IMR-90 (cell line): Measurements from ENCODE around the gene ZNF71. TPM values are rescaled to one million over a fixed set of nuclear protein-coding genes. Genes with fewer than 3 reads are reported as not detected.

ENCODE experiments used
- ATAC-seq: fragments of 200-7000 bp; cut with Tn5 transposase; 2 replicates; pipeline ENCODE4 v1.9.1; 2020; ENCODE audit warnings: low read depth, mild to moderate bottlenecking, moderate library complexity
- BruUV-seq: library from RNA; stranded (reverse); fragments of 400-500 nt; replicated peaks from 2 replicates; lab custom pipeline; 2021; lab: Mats Ljungman, UMichigan
- CTCF ChIA-PET: fragments of 300-600 bp; formaldehyde crosslinking; extraction: SDS; loops from one replicate; lab custom pipeline; 2021; ENCODE audit warnings: antibody characterized with exemption; lab: Yijun Ruan, JAX
- POLR2A ChIA-PET: fragments of 300-600 bp; sonication (Branson Sonifier 250); formaldehyde crosslinking; loops from one replicate; lab custom pipeline; 2022; ENCODE audit warnings: antibody characterized with exemption; ENCODE audit not compliant: unreplicated experiment; lab: Charles Lee
- DNase-seq: peaks from one replicate; pipeline ENCODE4 v3.0.0; 2013
- H2AFZ ChIP-seq: replicated peaks from 2 replicates; pipeline ENCODE3; 2013; ENCODE audit warnings: low read length, mild to moderate bottlenecking; ENCODE audit not compliant: poor library complexity
- H2AK5ac ChIP-seq: 2 replicates; pipeline ENCODE4 v1.6.1; 2013; ENCODE audit warnings: low read depth, low read length, inconsistent platforms
- H2AK9ac ChIP-seq: replicated peaks from 2 replicates; pipeline ENCODE3; 2013; ENCODE audit warnings: mild to moderate bottlenecking, low read depth, low read length, moderate library complexity; ENCODE audit not compliant: poor library complexity
- H2BK120ac ChIP-seq: 2 replicates; pipeline ENCODE4 v1.6.1; 2013; ENCODE audit warnings: low read depth, low read length, inconsistent platforms
- H2BK15ac ChIP-seq: 3 replicates; pipeline ENCODE4 v1.6.1; 2013; ENCODE audit warnings: low read depth, low read length, inconsistent platforms
- H2BK20ac ChIP-seq: 2 replicates; pipeline ENCODE4 v1.6.1; 2013; ENCODE audit warnings: low read depth, mild to moderate bottlenecking, inconsistent platforms, low read length, moderate library complexity
- H2BK5ac ChIP-seq: 2 replicates; pipeline ENCODE4 v1.6.1; 2013; ENCODE audit warnings: mild to moderate bottlenecking, low read depth, low read length, inconsistent platforms; ENCODE audit not compliant: poor library complexity, severe bottlenecking
- H3K14ac ChIP-seq: replicated peaks from 2 replicates; pipeline ENCODE4 v1.6.1; 2013; ENCODE audit warnings: low read depth, low read length, inconsistent platforms
- H3K18ac ChIP-seq: 2 replicates; pipeline ENCODE4 v1.6.1; 2013; ENCODE audit warnings: low read depth, low read length, control low read depth
- H3K23ac ChIP-seq: 2 replicates; pipeline ENCODE4 v1.6.1; 2013; ENCODE audit warnings: low read depth, low read length, inconsistent platforms
- H3K27ac ChIP-seq: 2 replicates; pipeline ENCODE4 v1.5.1; 2013; ENCODE audit warnings: mild to moderate bottlenecking, control low read depth, low read length; ENCODE audit not compliant: insufficient read depth
- H3K27me3 ChIP-seq: 2 replicates; pipeline ENCODE4 v1.6.1; 2013; ENCODE audit warnings: low read length; ENCODE audit not compliant: control insufficient read depth, insufficient read depth
- H3K36me3 ChIP-seq: 2 replicates; pipeline ENCODE4 v1.6.1; 2013; ENCODE audit warnings: low read length, mixed read lengths; ENCODE audit not compliant: control insufficient read depth, insufficient read depth
- H3K4ac ChIP-seq: 2 replicates; pipeline ENCODE4 v1.6.1; 2013; ENCODE audit warnings: low read depth, low read length, inconsistent platforms
- H3K4me1 ChIP-seq: 2 replicates; pipeline ENCODE4 v1.6.1; 2013; ENCODE audit warnings: low read length, mixed read lengths; ENCODE audit not compliant: control insufficient read depth, insufficient read depth
- H3K4me2 ChIP-seq: 2 replicates; pipeline ENCODE4 v1.6.1; 2013; ENCODE audit warnings: low read depth, mild to moderate bottlenecking, control low read depth, low read length, moderate library complexity
- H3K4me3 ChIP-seq: 2 replicates; pipeline ENCODE4 v1.5.1; 2013; ENCODE audit warnings: low read depth, mild to moderate bottlenecking, control low read depth, low read length, moderate library complexity; ENCODE audit not compliant: insufficient read depth
- H3K56ac ChIP-seq: 2 replicates; pipeline ENCODE4 v1.6.1; 2013; ENCODE audit warnings: low read length, inconsistent platforms; ENCODE audit not compliant: insufficient read depth; ENCODE audit errors: extremely low read depth
- H3K79me1 ChIP-seq, 2 experiments: 2 replicates each; pipeline ENCODE4 v1.6.1; 2013; ENCODE audit warnings: low read length in 2 of 2, inconsistent platforms in 1 of 2, low read depth in 1 of 2
- H3K9ac ChIP-seq: 2 replicates; pipeline ENCODE4 v1.6.1; 2013; ENCODE audit warnings: low read depth, low read length, control low read depth
- H3K9me1 ChIP-seq: 2 replicates; pipeline ENCODE4 v1.6.1; 2013; ENCODE audit warnings: low read length, inconsistent platforms; ENCODE audit not compliant: insufficient read depth
- H3K9me3 ChIP-seq: 2 replicates; pipeline ENCODE4 v1.6.1; 2013; ENCODE audit warnings: low read length; ENCODE audit not compliant: control insufficient read depth, insufficient read depth
- H4K20me1 ChIP-seq: 2 replicates; pipeline ENCODE4 v1.6.1; 2013; ENCODE audit warnings: low read length, inconsistent platforms; ENCODE audit not compliant: insufficient read depth
- H4K5ac ChIP-seq: 2 replicates; pipeline ENCODE4 v1.6.1; 2013; ENCODE audit warnings: mild to moderate bottlenecking, low read depth, low read length, control low read depth
- H4K8ac ChIP-seq, 2 experiments: 2 replicates each; pipeline ENCODE4 v1.6.1; 2013; ENCODE audit warnings: low read depth in 2 of 2, low read length in 2 of 2, control low read depth in 1 of 2, inconsistent platforms in 1 of 2
- H4K91ac ChIP-seq: 2 replicates; pipeline ENCODE4 v1.6.1; 2013; ENCODE audit warnings: low read depth, low read length, inconsistent platforms; ENCODE audit not compliant: insufficient read depth
- BHLHE40 ChIP-seq: fragments of 150-350 bp; IDR thresholded peaks from 2 replicates; pipeline ENCODE4 v1.6.1; 2016; ENCODE audit warnings: mild to moderate bottlenecking, low read depth, low read length
- CEBPB ChIP-seq: IDR thresholded peaks from 2 replicates; pipeline ENCODE4 v1.6.1; 2012; ENCODE audit warnings: low read depth, low read length, improper control_type of control experiment
- CHD1 ChIP-seq: IDR thresholded peaks from 2 replicates; pipeline ENCODE4 v1.6.1; 2012; ENCODE audit warnings: low read depth, low read length, improper control_type of control experiment
- FOS ChIP-seq: fragments of 150-350 bp; IDR thresholded peaks from 2 replicates; pipeline ENCODE4 v1.6.1; 2016; ENCODE audit warnings: low read depth, low read length
- MAFK ChIP-seq: IDR thresholded peaks from 2 replicates; pipeline ENCODE4 v1.6.1; 2012; ENCODE audit warnings: low read depth, low read length, improper control_type of control experiment
- MAZ ChIP-seq: IDR thresholded peaks from 2 replicates; pipeline ENCODE4 v1.6.1; 2012; ENCODE audit warnings: low read depth, mild to moderate bottlenecking, low read length, improper control_type of control experiment, moderate library complexity, borderline replicate concordance
- NFE2L2 ChIP-seq: fragments of 150-350 bp; IDR thresholded peaks from 2 replicates; pipeline ENCODE4 v1.6.1; 2016; ENCODE audit warnings: low read depth, mild to moderate bottlenecking, low read length
- RCOR1 ChIP-seq: IDR thresholded peaks from 2 replicates; pipeline ENCODE4 v1.6.1; 2012; ENCODE audit warnings: mild to moderate bottlenecking, low read length, improper control_type of control experiment; ENCODE audit not compliant: insufficient replicate concordance
- WGBS, 2 experiments: methylation state at CpG; one replicate each; pipeline versions ENCODE4 v1.1.5 to v1.1.7; 2013; ENCODE audit warnings: missing lambda C conversion rate in 2 of 2; ENCODE audit not compliant: insufficient read length in 1 of 2; ENCODE audit errors: extremely low coverage in 2 of 2; 5-methylcytosine and 5-hydroxymethylcytosine counted together
- dilution Hi-C: fragments of 300-500 bp; cut with HindIII; formaldehyde crosslinking; loops from one replicate; pipeline ENCODE4 v1.14.3; 2018; ENCODE audit warnings: low sequenced_read_pairs; ENCODE audit not compliant: unreplicated experiment
- in situ Hi-C: fragments of 300-500 bp; cut with MboI; formaldehyde crosslinking; loops from 3 replicates; pipeline ENCODE4 v1.14.3; 2019; ENCODE audit warnings: low sequenced_read_pairs, inconsistent platforms, mixed read lengths
- intact Hi-C: fragments of 100-400 bp; cut with micrococcal nuclease; formaldehyde crosslinking; loops from 2 replicates; pipeline ENCODE4 v1.10.0; 2022
- polyA plus RNA-seq, 3 experiments: library from polyadenylated mRNA; depleted of rRNA; stranded (reverse); fragments of >200 nt; gene quantifications; 2 replicates each; pipeline ENCODE4 v1.2.3, GENCODE V29; 2012; ENCODE audit warnings: low replicate concordance in 1 of 3
- total RNA-seq: library from RNA; depleted of rRNA; stranded (reverse); fragments of >200 nt; gene quantifications from 2 replicates; pipeline ENCODE4 v1.2.3, GENCODE V29; 2012
- TF ChIP-seq, protein P1 (sequence below): fragments of 150-350 bp; IDR thresholded peaks from 2 replicates; pipeline ENCODE4 v1.6.1; 2016; ENCODE audit warnings: low read depth, mild to moderate bottlenecking, low read length, moderate library complexity, borderline replicate concordance

The ZNF71 gene
- total and polyA plus RNA-seq, 2 of the 4 experiments (the other 2 are of a cell fraction), result 7.9 to 9.3 TPM

GRCh38 chr19:56625708-56626107, 30.6 kb downstream of the ZNF71 start:
- no peak overlapping the region for H2BK15ac ChIP-seq
- POLR2A ChIA-PET, result no interaction called here
- TF ChIP-seq MAFK, result no peak
- no peak for TF ChIP-seq MAZ
- no peak for TF ChIP-seq CEBPB
- no peak for TF ChIP-seq BHLHE40
- no peak for TF ChIP-seq NFE2L2
- no peak for TF ChIP-seq CHD1
- TF ChIP-seq, protein P1, sequence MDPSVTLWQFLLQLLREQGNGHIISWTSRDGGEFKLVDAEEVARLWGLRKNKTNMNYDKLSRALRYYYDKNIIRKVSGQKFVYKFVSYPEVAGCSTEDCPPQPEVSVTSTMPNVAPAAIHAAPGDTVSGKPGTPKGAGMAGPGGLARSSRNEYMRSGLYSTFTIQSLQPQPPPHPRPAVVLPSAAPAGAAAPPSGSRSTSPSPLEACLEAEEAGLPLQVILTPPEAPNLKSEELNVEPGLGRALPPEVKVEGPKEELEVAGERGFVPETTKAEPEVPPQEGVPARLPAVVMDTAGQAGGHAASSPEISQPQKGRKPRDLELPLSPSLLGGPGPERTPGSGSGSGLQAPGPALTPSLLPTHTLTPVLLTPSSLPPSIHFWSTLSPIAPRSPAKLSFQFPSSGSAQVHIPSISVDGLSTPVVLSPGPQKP, result no peak
- no peak for TF ChIP-seq FOS
- TF ChIP-seq RCOR1, result no peak
- no peaks in the 10 kb centered on the region for H4K20me1 ChIP-seq
- H3K27me3 ChIP-seq, result no peaks in the 10 kb centered on the region
- no peak overlapping the region for H4K91ac ChIP-seq
- intact Hi-C loops, result no loop called here
- H3K9me3 ChIP-seq, result peaks cover 72% of the 10 kb centered on the region
- H3K4me3 ChIP-seq, result no peak overlapping the region
- no peak overlapping the region for H4K5ac ChIP-seq
- dilution Hi-C loops, result no loop called here
- H3K56ac ChIP-seq, result no peak overlapping the region
- in situ Hi-C loops, result no loop called here
- no peak overlapping the region for H3K18ac ChIP-seq
- DNase-seq (no peak), ATAC-seq (no peak)
- no peak overlapping the region for H2BK120ac ChIP-seq
- H3K9ac ChIP-seq, result no peak overlapping the region
- no peak overlapping the region for H2BK20ac ChIP-seq
- 100% methylated on average over 2 of the region's 9 CpGs; no CpG with 5 or more reads in 1 of the 2 experiments for WGBS, 2 experiments
- no peaks in the 10 kb centered on the region for H3K4me1 ChIP-seq
- no peak overlapping the region for H2AK5ac ChIP-seq
- H4K8ac ChIP-seq, result no peak overlapping the region
- CTCF ChIA-PET, result no interaction called here
- no TSS peak for BruUV-seq
- H3K79me1 ChIP-seq, result peaks cover 0 to 4% of the 10 kb centered on the region in 2 experiments; a peak in 1 of 4 replicates
- no peak overlapping the region for H3K27ac ChIP-seq
- H3K23ac ChIP-seq, result no peak overlapping the region
- H2BK5ac ChIP-seq, result no peak overlapping the region
- no peak overlapping the region for H2AK9ac ChIP-seq
- H3K36me3 ChIP-seq, result peaks cover 40% of the 10 kb centered on the region
- H3K9me1 ChIP-seq, result no peaks in the 10 kb centered on the region
- no peak overlapping the region for H2AFZ ChIP-seq
- H3K4ac ChIP-seq, result no peak overlapping the region
- H3K4me2 ChIP-seq, result no peak overlapping the region
- H3K14ac ChIP-seq, result no peak overlapping the region
